GM12864 (cell line): ENCODE results near the gene ULK4.

Experiments
- DNase-seq: peaks from one replicate; pipeline ENCODE4 v3.0.0-alpha.2; 2011; ENCODE audit warnings: low read depth
- H3K4me3 ChIP-seq: 2 replicates; pipeline ENCODE4 v1.5.1; 2011; ENCODE audit warnings: mild to moderate bottlenecking, low read depth, low read length, control low read depth
- CTCF ChIP-seq: IDR thresholded peaks from 2 replicates; pipeline ENCODE4 v1.5.1; 2011; ENCODE audit warnings: low read depth, mild to moderate bottlenecking, moderate library complexity, low read length, control low read depth, inconsistent platforms; ENCODE audit errors: missing control alignments

ULK4 gene

GRCh38 chr3:41213588-41213987, 748.3 kb downstream of the ULK4 start:
- DNase-seq: no peak
- no peak overlapping the region for H3K4me3 ChIP-seq
- no peak for TF ChIP-seq CTCF

GRCh38 chr3:41212088-41212487, 749.8 kb downstream of the ULK4 start:
- TF ChIP-seq CTCF: no peak
- H3K4me3 ChIP-seq: no peak overlapping the region
- no peak for DNase-seq

GRCh38 chr3:41210966-41211365, 750.9 kb downstream of the ULK4 start:
- no peak overlapping the region for H3K4me3 ChIP-seq
- no peak for TF ChIP-seq CTCF
- no peak for DNase-seq

GRCh38 chr3:41209646-41210045, 752.3 kb downstream of the ULK4 start:
- DNase-seq: no peak
- no peak overlapping the region for H3K4me3 ChIP-seq
- no peak for TF ChIP-seq CTCF

GRCh38 chr3:41208507-41209220, 753.2 kb downstream of the ULK4 start:
- DNase-seq: no peak
- no peak for TF ChIP-seq CTCF
- H3K4me3 ChIP-seq: no peak overlapping the region

GRCh38 chr3:41207355-41207754, 754.5 kb downstream of the ULK4 start:
- DNase-seq: no peak
- no peak for TF ChIP-seq CTCF
- H3K4me3 ChIP-seq: no peak overlapping the region

GRCh38 chr3:41205591-41205990, 756.3 kb downstream of the ULK4 start:
- no peak for DNase-seq
- TF ChIP-seq CTCF: no peak
- no peak overlapping the region for H3K4me3 ChIP-seq
